Left renal pelvis (tissue), 4 donors: ENCODE data around the gene STARD10. TPM values are rescaled to one million over a fixed set of nuclear protein-coding genes. Genes with fewer than 3 reads are reported as not detected.

Experiments used
- DNase-seq, 4 donors: peaks; one replicate each; pipeline ENCODE4 v3.0.0-alpha.2; 2013; ENCODE audit warnings: low read depth in 4 of 4, low spot score in 3 of 4
- polyA plus RNA-seq, 4 donors: library from polyadenylated mRNA; unstranded; fragments of 120-200 nt; gene quantifications; one replicate each; pipeline ENCODE4 v1.2.1, GENCODE V29; 2013; ENCODE audit not compliant: insufficient read length in 4 of 4

STARD10 gene
- polyA plus RNA-seq, 4 donors, result 20.1 to 89.9 (median 68.7) TPM

GRCh38 chr11:72768581-72768980, 25.3 kb downstream of the STARD10 start:
- DNase-seq, result no peak

GRCh38 chr11:72767203-72768062, 26.4 kb downstream of the STARD10 start:
- no peak for DNase-seq

- no peak for DNase-seq
Measured at GRCh38 chr11:72766152-72766902, 27.5 kb downstream of the STARD10 start.

- DNase-seq, result no peak
Measured at GRCh38 chr11:72764503-72764902, 29.3 kb downstream of the STARD10 start.

GRCh38 chr11:72763823-72764222, 30.0 kb downstream of the STARD10 start:
- no peak for DNase-seq

- DNase-seq, result no peak
Measured at GRCh38 chr11:72762641-72763304, 31.1 kb downstream of the STARD10 start.

GRCh38 chr11:72760539-72761405, 33.1 kb downstream of the STARD10 start:
- no peak for DNase-seq

GRCh38 chr11:72759468-72759985, 34.3 kb downstream of the STARD10 start:
- no peak for DNase-seq

- peak in 1 of 4 donors; percentile 55 for DNase-seq
Measured at GRCh38 chr11:72758690-72759389, 35.0 kb downstream of the STARD10 start.

GRCh38 chr11:72758304-72758689, 35.5 kb downstream of the STARD10 start:
- DNase-seq, result no peak

- no peak for DNase-seq
Measured at GRCh38 chr11:72755713-72756285, 38.0 kb downstream of the STARD10 start.

- DNase-seq, result no peak
Measured at GRCh38 chr11:72754544-72755155, 39.2 kb downstream of the STARD10 start.

GRCh38 chr11:72754149-72754543, 39.7 kb downstream of the STARD10 start:
- DNase-seq, result no peak

GRCh38 chr11:72753341-72754148, 40.3 kb downstream of the STARD10 start:
- no peak for DNase-seq

GRCh38 chr11:72752088-72752914, 41.5 kb downstream of the STARD10 start, which contains the start of gene ARAP1:
ARAP1 (minus strand) TSS chr11:72752408; CDS start chr11:72727128, 25,280 bp downstream.
- DNase-seq, result peak; percentile 27 to 59 (median 56)

- no peak for DNase-seq
Measured at GRCh38 chr11:72751116-72752087, 42.4 kb downstream of the STARD10 start.
